GM10847 (cell line): ENCODE data around the gene CATSPER3.

Experiments used
- POLR2A ChIP-seq: IDR thresholded peaks from 2 replicates; pipeline ENCODE4 v1.6.1; 2011; ENCODE audit not compliant: insufficient read length; ENCODE audit errors: extremely low read depth

The CATSPER3 gene

DNA sequence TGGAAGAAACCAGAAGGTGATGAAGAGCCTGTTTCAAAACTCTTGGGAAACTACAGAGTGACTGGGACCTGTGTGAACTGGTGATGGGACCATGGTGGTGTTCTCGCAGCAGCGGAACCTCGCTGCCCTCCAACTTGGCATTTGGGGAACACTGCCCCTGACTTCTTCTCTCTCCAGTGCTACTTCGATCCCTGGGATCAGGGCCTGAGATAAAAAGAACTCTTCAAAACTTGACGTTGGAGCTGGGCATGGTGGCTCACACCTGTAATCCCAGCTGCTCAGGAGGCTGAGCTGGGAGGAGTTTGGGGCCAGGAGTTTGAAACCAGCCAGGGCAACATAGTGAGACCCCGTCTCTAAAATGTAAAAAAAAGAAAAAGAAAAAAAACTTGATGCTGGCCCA, 48.2 kb downstream of the CATSPER3 start:
- TF ChIP-seq POLR2A, result no peak

DNA sequence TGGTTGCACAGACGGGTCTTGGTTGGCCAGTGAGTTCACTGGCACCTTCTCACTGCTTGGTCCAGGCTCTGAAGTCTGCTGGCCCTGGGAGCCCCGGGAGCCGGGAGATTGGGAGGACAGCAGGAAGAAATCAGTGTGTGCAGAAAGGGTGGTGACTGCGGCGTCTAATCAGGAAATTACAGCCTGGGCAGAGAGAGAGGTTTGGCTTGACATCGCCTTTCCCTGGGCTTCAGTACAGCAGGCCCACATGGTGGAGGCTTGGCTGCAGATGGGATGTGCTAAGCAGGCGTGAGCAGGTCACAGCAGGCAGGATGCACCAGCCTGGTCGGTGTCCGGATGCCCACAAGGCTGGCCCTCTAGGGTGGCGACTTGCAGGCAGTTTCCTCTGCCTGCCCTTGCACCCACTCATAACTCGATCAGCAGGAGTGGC, 49.2 kb downstream of the CATSPER3 start:
- TF ChIP-seq POLR2A, result no peak

DNA sequence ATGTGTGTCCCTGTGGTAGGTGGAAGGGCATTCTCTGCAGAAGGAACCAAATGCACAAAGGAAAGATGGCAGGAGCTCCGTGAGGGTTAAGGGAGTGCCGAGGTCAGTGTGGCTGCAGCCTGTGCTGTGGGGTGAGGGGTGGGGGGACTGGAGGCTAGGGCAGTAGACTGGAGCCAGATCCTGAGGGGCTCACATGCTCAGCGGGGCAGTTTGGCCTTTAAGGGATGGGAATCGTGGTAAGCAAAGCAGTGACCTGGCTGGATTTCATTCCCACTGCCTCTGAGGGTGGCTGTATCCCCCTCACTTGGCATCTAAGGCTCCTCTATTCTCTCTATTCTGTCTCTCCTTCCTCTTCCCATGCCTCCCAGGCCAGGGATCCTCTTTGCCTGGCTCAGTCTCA, 50.8 kb downstream of the CATSPER3 start:
- no peak for TF ChIP-seq POLR2A

DNA sequence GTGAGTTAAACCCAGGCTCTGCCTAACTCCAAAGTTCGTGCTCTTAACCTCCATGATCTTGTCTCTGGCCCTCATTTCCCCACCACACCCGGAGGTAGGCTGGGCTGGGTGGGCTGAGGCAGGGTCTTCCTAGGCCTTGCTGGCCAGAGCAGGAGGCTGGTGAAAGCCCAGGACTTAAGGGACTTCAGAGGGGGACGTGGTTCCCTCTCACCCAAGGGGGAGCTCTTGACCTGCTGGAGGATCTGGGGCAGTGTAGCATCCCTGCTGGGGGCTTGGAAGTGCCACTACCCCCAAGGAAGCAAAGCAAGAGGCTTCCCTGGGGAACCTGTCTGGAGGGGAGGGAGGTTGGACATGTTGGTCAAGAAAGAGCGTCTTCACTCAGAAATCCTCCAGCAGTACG, 51.6 kb downstream of the CATSPER3 start:
- TF ChIP-seq POLR2A, result no peak

DNA sequence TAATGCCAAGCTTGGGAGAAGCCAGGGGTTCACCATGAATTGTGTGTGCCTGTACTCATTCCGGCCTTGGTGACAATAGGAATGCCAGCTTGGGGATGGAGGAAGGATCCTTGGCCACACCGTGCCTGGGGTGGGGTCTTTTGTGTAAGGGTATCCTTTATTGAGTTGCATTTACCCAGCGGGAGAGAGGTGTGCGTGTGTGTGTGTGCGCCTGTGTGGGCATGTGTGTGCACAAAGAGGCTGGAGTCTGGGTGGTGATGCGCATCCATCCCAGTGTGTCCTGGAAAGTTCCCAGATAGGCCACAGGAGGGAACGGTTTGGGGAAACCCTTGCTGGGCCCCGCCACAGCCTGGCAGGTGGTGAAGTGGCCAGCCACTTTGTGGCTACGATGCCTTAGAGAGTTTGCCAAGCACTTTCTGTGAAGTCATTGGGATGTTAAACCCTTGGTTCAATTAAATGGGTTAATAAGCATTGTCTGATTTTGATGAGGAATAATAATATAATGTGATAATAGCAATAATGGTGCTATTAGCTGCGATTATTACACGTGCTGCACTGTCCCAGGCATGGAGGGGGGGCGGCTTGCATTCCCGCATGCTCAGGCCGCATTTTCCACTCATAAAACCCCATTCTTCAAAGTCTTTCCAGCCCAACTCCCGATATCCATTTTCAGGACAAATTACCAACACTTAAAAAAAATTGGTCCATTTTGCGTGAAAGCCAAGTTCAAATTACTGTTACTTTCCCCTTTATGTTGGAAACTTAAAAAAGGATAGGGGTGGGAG, 52.6 kb downstream of the CATSPER3 start:
- no peak for TF ChIP-seq POLR2A

DNA sequence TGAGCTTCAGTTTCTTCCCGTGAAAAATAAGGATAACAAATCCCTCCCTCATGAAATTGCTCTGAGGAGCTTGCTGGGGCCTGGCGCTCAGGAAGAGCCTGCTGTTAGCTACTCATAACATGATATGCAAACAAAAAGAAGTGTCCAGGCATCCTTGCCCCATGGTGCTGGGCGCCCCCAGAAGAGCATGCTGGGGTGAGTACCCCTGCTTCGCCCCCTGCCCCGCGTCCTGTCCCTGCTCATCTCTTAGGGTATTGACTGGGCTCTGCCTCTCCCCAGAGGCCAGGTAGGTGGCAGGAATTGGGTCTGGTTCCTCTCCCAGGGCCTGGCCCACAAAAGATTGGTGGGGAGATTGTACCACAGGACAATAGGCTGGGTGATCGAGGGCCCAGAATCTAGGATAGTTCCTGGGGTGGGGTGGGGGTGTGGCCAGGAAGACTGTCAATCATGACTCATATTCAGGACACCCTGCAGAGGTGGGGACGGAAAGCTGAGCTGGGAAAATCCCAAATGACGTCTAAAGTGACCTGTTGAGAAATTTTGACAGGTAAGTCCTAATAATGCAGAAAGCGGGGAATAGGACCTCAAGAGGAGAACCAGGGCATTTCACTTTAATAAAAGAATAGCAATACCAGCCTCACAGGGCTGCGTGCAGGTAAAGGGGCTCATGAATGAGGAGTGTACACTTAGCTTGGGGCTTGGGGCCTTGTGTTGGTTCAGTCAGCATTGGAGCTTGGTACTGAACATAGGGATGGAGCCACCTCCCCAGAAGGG, 57.4 kb downstream of the CATSPER3 start:
- no peak for TF ChIP-seq POLR2A

DNA sequence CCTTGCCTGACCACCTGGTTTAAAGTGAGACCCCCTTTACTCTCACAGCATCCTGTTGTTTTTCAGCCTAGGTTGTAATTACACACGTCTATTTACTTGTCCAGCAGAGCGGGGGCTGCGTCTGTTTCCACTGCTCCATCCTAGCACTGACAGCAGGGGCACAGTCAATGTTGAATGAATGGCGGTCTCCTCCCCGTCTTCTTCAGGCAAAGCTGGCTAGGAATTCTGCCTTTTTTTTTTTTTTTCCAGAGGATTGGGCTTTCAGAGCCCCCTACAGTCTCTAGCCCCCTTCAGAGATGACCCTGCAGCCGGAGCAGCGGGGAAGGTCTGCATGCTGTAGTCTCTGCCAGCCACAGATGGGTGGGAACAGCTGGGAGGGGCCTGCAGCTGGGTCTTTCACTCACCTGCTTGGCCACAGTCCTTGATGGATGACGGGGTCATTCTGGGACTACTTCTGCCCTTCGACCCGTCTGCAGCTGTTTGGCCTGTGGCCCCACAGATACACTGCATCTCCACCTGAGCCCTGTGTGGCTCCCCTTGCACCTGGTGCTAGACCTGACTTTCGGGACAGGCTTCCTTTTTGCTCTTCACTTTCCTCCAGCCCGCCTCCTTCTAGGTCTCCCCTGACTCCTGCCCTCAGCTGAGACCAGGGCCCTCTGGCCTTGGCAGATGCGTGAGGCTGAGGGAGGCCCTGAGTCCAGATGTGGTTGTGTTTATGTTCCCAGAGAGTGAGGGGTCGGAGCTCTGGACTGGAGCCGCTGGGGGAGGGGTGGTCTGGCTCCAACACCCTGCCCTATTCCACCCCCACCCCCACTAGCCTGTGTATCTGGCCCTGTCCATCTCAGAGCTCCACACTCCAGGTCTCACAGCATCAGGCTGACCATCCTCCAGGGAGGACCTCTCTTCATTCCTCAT, 58.3 kb downstream of the CATSPER3 start:
- no peak for TF ChIP-seq POLR2A

DNA sequence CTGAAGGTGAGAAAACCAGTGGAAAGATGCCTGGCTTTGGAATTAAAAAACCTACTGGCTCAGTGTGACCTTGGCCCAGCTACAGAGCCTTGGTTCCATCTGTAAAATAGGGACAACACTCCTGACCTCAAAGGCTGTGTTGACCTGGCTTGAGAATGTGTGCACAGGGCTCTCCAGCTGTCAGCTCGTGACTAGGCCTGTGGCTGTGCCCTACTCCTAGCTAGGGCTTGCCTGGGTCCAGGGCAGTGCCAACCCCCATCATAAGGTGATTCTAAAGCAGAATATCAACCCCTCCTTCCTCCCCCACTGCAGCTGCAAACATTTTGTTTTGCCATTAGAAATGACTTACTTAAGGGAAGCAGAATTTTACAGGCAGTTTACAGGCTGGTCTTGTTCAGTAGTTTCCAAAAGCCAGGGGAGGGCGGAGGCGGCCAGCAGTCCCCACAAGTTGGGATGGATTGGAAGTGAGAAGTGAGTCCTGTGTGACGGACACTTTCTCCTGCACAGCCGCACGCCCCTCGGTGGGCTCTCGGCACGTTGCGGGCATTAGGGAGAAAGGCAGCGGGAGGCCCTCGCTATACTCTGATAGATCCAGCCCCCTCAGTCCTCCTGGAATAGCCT, 59.0 kb downstream of the CATSPER3 start:
- no peak for TF ChIP-seq POLR2A

DNA sequence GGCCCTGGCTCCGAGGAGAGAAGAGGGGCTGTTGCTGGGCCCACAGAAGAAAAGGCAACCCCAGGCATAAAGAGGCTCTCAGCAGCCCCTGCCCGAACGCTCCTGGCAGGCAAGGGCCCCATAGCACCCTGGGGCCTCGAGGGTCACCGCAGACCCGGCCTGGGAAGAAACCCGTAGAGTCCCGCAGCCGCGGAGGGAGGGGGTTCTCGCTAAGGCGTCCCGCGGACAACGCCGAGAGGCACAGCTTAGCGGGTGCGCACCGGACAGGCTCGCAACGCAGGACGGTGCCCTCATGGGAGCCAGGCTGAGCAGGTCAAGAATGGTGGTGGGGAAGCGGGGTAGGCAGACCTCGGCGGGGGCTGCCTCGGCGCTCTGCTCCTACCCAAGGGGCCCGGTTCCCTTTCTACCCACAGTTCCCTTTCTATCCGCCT, 59.6 kb downstream of the CATSPER3 start:
- no peak for TF ChIP-seq POLR2A

DNA sequence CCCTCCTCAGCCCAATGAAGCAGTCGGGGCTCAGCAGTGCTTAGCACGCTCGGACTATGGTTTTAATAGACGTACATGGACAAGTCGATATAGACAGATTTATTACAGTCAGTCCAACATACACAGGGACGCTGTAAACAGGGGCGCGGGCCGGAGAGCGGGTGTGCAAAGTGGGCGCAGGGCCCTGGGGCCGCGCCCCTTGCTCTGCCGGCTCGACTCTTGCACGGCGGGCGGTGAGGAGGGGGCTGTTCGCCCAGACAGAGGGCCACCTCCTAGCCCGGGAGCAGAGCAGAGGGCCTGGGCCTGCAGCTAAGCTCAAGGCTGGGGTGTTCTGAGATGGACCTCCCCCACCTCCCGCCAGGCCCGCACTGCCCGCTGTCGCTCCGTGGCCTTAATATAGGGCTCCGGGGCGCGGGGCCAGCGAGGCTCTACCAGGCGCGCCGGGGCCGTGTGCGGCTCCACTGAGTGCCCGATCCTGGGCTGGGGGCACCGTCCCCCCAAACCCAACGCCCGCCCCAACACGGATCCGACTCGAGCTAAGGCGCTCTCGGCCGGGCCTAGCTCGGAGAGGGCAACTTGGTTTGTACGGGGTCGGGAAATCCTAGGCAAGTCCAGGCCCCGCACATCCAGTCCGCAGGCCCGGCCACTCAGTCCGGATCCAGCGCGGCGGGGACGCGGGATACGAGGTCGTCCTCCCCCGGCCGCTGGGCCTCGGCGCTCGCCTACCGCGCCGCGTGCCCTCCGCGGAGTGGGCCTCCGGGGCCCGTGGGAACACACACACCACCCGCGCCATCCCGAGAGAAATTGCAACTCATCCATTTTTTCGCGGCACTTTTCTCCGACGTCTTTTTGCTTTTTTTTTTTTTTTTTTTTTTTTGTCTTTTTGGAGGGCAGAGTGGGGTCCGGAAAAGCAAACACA, 60.2 kb downstream of the CATSPER3 start:
- TF ChIP-seq POLR2A, result no peak

DNA sequence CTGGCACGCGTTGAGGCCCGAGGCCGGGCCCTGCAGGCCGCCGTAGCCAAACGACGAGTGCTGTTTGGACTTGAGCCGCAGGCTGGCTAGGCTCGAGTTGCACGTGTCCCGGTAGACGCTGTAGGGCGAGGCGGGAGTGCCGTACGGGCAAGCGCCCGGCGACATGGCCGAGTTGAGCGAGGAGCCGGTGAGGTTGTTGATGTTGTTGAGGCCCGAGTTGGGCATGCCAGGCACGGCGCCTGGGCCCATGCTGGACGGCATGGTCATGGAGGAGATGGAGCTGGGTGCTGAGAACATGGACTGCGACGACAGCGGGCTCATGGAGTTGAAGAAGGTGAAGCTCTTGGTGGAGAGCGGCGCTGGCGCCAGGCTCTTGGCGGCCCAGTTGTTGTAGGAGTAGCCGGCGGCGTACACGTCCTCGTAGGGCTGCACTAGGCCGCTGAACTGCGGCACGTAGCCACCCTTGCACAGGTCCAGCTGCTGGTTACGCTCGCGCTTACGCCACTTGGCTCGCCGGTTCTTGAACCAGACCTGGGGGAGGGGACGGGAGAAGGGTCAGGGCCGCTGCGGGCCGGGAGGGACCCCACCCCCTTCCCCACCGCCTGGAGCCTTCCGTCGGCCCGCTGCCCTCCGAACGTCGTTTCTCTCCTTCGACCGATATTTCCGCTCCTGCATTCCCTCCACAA, 61.2 kb downstream of the CATSPER3 start:
- TF ChIP-seq POLR2A, result no peak

DNA sequence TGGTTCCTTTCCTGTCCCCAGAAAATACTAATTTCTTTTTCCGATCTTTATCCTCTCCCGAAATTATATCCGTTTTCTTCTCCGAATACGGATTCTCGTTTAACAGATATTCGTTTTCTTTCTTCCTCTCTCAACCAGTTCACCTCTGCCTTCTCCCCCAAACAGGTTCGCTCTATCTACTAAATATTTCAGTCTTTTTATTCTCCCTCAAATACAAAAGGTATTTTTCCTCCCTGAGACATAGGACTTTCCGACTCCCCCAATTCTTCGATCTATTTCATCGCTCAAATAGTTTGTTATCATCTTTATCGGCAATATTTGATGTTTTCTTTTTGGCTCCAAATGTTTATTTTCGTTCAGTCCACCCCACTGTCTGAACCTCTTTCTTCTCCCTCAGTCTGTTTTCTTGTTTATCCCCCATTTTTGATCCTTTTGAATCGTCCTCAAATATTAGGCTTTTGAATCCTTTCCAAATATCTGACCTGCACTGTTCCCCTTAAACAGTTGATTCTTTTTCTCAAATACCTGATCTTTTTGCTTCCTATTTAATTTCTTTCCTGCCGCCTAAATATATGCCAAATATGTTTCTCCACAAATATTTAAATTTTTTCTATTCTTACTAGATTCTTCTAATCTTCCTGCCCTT, 61.9 kb downstream of the CATSPER3 start:
- no peak for TF ChIP-seq POLR2A

DNA sequence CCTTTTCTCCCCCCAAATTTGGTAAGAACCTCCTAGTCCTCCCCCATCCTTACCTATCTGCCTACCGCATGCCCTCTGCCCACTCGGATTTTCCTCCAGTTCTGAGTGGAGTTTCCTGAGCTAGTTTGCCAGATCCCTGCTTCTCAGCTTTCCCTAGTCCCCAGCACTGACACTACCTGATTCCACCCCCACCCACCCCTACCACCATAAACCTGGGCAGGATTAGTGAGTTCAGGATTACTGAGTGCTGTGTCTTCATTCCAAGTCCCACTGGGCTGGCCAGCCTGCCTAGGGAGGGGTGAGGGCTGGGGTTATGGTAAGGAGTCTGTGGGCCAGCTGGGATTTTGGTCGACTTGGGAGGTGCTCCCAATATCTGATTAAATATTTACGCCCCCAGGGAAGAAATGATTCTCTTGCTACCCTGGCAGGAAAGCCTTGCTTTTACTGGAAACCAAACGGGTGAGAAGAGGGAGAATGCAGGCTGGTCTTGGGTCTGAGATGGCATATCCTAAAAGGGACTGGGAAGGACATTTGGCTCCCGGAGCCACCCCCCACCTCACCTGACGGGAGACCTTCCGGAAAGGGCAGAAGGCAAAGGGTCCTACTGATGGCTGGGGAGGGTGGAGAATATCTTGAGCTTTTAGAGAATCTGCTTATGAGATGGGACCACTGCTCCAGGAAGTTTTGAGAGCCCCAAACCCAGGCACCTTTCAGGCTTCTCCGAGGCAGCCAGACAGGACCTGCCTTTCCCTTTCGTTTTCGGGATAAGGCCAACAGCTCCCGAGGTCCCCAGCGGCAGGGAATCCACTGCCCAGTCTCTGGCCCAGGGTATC, 62.6 kb downstream of the CATSPER3 start:
- TF ChIP-seq POLR2A, result no peak
